CD4-positive, alpha-beta T cell (primary cell): ENCODE data around the gene SULT4A1. TPM values are rescaled to one million over a fixed set of nuclear protein-coding genes. Genes with fewer than 3 reads are reported as not detected.
"Not testable (repeated sequence)": the region's sequence is repeated elsewhere in the genome, so short reads cannot be mapped to it uniquely, and the experiment has no call there.

Source experiments
- ATAC-seq: fragments of 200-7000 bp; cut with Tn5 transposase; one replicate; pipeline ENCODE4 v1.10.0; 2022; ENCODE audit warnings: mild to moderate bottlenecking; ENCODE audit not compliant: poor library complexity
- CTCF ChIA-PET: fragments of 350-600 bp; sonication (Branson Sonifier 250); formaldehyde crosslinking; loops from one replicate; lab custom pipeline; 2021; ENCODE audit warnings: antibody characterized with exemption, inconsistent platforms; lab: Charles Lee
- POLR2A ChIA-PET: fragments of 350-600 bp; sonication (Branson Sonifier 250); formaldehyde crosslinking; loops from one replicate; lab custom pipeline; 2021; ENCODE audit warnings: antibody characterized with exemption, inconsistent platforms; lab: Charles Lee
- DNase-seq, 14 experiments: peaks; one replicate each; pipeline ENCODE4 v3.0.0-alpha.2; 2013 to 2020; ENCODE audit warnings: mixed read lengths in 2 of 14
- H3K27ac ChIP-seq, 2 donors: one replicate each; pipeline versions ENCODE4 v1.5.1 to v1.7.0; 2013; ENCODE audit warnings: low read length in 2 of 2, low read depth in 1 of 2, mild to moderate bottlenecking in 1 of 2
- H3K27me3 ChIP-seq, 2 experiments: 1 replicate in 1 of 2; 2 replicates in 1 of 2; pipeline versions ENCODE4 v1.6.1 to v1.7.0; 2013; ENCODE audit warnings: low read length in 2 of 2, control low read depth in 1 of 2, mild to moderate bottlenecking in 1 of 2, moderate library complexity in 1 of 2; ENCODE audit not compliant: insufficient read depth in 2 of 2, control insufficient read depth in 1 of 2
- H3K36me3 ChIP-seq: one replicate; pipeline ENCODE4 v1.6.1; 2013; ENCODE audit warnings: low read length, control low read depth; ENCODE audit not compliant: insufficient read depth
- H3K4me1 ChIP-seq: one replicate; pipeline ENCODE4 v1.6.1; 2013; ENCODE audit warnings: low read length, control low read depth; ENCODE audit not compliant: insufficient read depth
- H3K4me3 ChIP-seq: one replicate; pipeline ENCODE4 v1.5.1; 2013; ENCODE audit warnings: mild to moderate bottlenecking, low read length, moderate library complexity
- H3K9me3 ChIP-seq, 2 experiments: 1 replicate in 1 of 2; 2 replicates in 1 of 2; pipeline versions ENCODE4 v1.6.1 to v1.7.0; 2013; ENCODE audit warnings: low read length in 2 of 2, mild to moderate bottlenecking in 2 of 2, control low read depth in 1 of 2, moderate library complexity in 1 of 2; ENCODE audit not compliant: control insufficient read depth in 1 of 2, insufficient read depth in 1 of 2
- H3K27ac Mint-ChIP-seq: one replicate; pipeline ENCODE4 v1.8.0; 2020; ENCODE audit warnings: mixed read lengths
- H3K27me3 Mint-ChIP-seq: one replicate; pipeline ENCODE4 v1.8.0; 2021; ENCODE audit warnings: mixed read lengths
- H3K36me3 Mint-ChIP-seq: one replicate; pipeline ENCODE4 v1.8.0; 2021; ENCODE audit warnings: low read depth, mixed read lengths
- H3K4me1 Mint-ChIP-seq: one replicate; pipeline ENCODE4 v1.8.0; 2021; ENCODE audit warnings: low read depth, mixed read lengths
- H3K4me3 Mint-ChIP-seq: one replicate; pipeline ENCODE4 v1.8.0; 2020; ENCODE audit warnings: mild to moderate bottlenecking, mixed read lengths
- H3K9me3 Mint-ChIP-seq: one replicate; pipeline ENCODE4 v1.8.0; 2020; ENCODE audit warnings: mixed read lengths
- CTCF ChIP-seq: fragments of 200-600 bp; IDR thresholded peaks from one replicate; pipeline ENCODE4 v1.8.0; 2022; ENCODE audit warnings: antibody characterized with exemption, mild to moderate bottlenecking
- intact Hi-C, 2 experiments: fragments of 100-400 bp; cut with DNase I in 1 of 2; cut with micrococcal nuclease in 1 of 2; formaldehyde crosslinking; loops; one replicate each; pipeline versions ENCODE4 v1.15.1 to v1.9.0; 2023 to 2025; cut with DNase I, micrococcal nuclease
- total RNA-seq, 174 experiments: library from RNA in 2 of 174; stranded (reverse) in 2 of 174; gene quantifications; one replicate each; pipeline ENCODE4 v1.2.3 and lab custom pipeline; 2021 to 2026

Gene SULT4A1
- total RNA-seq, 2 experiments from 2014 or later = not detected

DNA sequence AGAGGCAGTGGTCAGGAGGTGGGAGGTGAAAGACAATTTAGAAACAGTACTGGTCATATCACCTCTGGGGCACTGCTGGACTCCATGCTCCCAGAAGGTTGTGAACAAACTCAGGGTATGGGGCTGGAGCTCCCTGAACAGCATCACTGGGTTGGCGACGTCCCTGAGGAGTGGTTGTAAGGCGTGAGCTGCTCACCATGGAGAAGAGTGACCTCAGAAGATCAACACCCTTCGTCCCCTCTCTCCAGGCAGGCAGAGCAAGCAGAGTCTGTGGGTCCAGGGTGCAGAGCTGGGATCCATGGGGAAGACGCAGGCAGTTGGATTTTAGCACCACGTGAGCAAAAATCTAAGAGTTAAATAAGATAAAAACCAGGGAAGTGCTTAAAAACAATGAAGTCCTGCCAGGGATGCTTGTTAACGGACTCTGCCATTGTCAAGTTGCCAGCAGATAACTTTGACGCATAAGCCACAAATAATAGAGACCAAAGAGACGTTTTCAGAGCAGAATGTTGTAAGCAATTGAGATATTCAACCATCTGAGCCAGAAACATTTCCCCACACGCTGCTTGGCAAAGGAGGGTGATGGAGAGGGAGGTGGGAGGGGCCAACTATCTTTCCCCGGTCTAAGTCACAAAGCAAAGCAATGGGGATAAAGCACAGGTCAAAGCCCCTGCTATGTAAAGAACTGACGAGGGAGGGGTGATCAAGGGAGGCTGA is 15.9 kb upstream of the SULT4A1 start:
- Histone ChIP-seq H3K9me3 (no peaks in the 10 kb centered on the region), H3K4me1 (no peaks in the 10 kb centered on the region), H3K27ac (no peak overlapping the region), H3K36me3 (no peaks in the 10 kb centered on the region), H3K4me3 (no peak overlapping the region), H3K27me3 (peaks cover 7 to 15% of the 10 kb centered on the region in 2 experiments)
- Mint-ChIP-seq H3K4me3 (no peak overlapping the region), H3K4me1 (no peaks in the 10 kb centered on the region), H3K27ac (no peak overlapping the region), H3K36me3 (no peaks in the 10 kb centered on the region), H3K9me3 (no peaks in the 10 kb centered on the region), H3K27me3 (peaks cover 58% of the 10 kb centered on the region)
- ATAC-seq = no peak
- CTCF ChIA-PET = no interaction called here
- POLR2A ChIA-PET = no interaction called here
- peak in 1 of 14 experiments; percentile 1 for DNase-seq
- intact Hi-C loops = no loop called here
- no peak for TF ChIP-seq CTCF

DNA sequence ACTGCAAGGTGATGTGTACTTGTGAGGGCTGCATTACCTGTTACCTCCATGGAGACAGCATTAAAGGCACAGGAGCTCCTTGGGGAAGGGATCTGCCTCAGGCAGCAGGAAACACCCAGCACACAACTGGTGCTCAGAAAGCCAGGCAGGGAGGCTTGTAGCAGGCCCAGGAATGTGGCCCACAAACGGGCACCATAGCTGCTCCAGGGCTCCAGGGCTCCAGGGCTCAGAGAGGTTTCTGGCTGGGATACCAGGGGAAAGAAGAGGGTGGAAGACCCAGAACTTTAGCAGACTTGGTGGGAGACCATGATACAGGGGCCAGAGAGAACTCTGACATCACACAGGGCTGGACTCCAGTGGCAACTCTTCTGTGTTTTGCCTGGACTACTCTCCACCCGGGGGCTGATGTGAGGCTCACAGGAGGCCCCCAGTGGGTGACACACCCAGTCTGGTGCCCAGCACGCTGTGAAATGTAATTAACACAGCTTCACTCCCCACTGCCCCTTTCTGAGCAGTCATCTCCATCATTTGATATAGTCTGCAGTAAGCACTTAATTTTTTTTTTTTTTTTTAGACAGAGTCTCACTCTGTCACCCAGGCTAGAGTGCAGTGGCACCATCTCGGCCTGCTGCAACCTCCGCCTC is 14.7 kb upstream of the SULT4A1 start:
- Histone ChIP-seq H3K4me1 (no peaks in the 10 kb centered on the region), H3K27ac (no peak overlapping the region), H3K36me3 (no peaks in the 10 kb centered on the region), H3K4me3 (no peak overlapping the region), H3K27me3 (peaks cover 3 to 15% of the 10 kb centered on the region in 2 experiments), H3K9me3 (no peaks in the 10 kb centered on the region)
- TF ChIP-seq CTCF = no peak
- Mint-ChIP-seq H3K27me3 (peaks cover 65% of the 10 kb centered on the region), H3K36me3 (no peaks in the 10 kb centered on the region), H3K4me3 (no peak overlapping the region), H3K27ac (no peak overlapping the region), H3K9me3 (no peaks in the 10 kb centered on the region), H3K4me1 (no peaks in the 10 kb centered on the region)
- peak in 1 of 14 experiments; percentile 1 for DNase-seq
- CTCF ChIA-PET = no interaction called here
- no peak for ATAC-seq
- intact Hi-C loops = no loop called here
- POLR2A ChIA-PET = no interaction called here

DNA sequence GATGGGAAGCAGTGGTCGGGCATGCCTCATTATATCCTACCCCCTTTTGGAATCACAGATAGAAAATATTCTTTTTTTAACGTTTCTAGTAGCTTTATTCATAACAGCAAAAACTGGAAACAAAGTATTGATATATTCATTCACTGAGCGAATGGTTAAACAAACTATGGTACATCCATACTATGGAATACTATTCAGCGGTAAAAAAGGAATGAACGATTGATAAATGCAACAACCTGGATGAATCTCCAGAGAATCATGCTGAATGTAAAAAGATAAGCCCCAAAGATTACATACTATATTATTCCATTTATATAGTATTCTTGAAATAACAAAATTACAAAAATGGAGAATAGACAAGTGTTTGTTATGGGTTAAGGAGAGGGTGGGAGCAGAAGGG is 7.5 kb upstream of the SULT4A1 start:
- no peak overlapping the region for H3K4me3 Mint-ChIP-seq
- CTCF ChIA-PET = no interaction called here
- peaks cover 0 to 12% of the 10 kb centered on the region in 2 experiments for H3K9me3 ChIP-seq
- intact Hi-C loops = no loop called here
- H3K9me3 Mint-ChIP-seq = peaks cover 7% of the 10 kb centered on the region
- no peak overlapping the region for H3K4me3 ChIP-seq
- H3K36me3 Mint-ChIP-seq = no peaks in the 10 kb centered on the region
- H3K27me3 Mint-ChIP-seq = peaks cover 54% of the 10 kb centered on the region
- H3K27ac Mint-ChIP-seq = no peak overlapping the region
- no peak overlapping the region for H3K27ac ChIP-seq
- H3K36me3 ChIP-seq = no peaks in the 10 kb centered on the region
- H3K4me1 ChIP-seq = no peaks in the 10 kb centered on the region
- H3K4me1 Mint-ChIP-seq = no peaks in the 10 kb centered on the region
- POLR2A ChIA-PET = no interaction called here
- H3K27me3 ChIP-seq = peaks cover 7% of the 10 kb centered on the region in 2 experiments
- no peak for TF ChIP-seq CTCF
- ATAC-seq = no peak
- no peak for DNase-seq

GRCh38 chr22:43869001-43869400 is 6.7 kb upstream of the SULT4A1 start:
- H3K9me3 ChIP-seq = peaks cover 0 to 12% of the 10 kb centered on the region in 2 experiments
- H3K27ac ChIP-seq, CTCF ChIA-PET, H3K4me1 ChIP-seq, H3K4me1 Mint-ChIP-seq, H3K36me3 Mint-ChIP-seq, H3K4me3 ChIP-seq, intact Hi-C loops, DNase-seq, H3K36me3 ChIP-seq, H3K27me3 ChIP-seq, H3K9me3 Mint-ChIP-seq, H3K4me3 Mint-ChIP-seq, H3K27ac Mint-ChIP-seq, POLR2A ChIA-PET, ATAC-seq: not testable (repeated sequence)
- H3K27me3 Mint-ChIP-seq = peaks cover 56% of the 10 kb centered on the region
